ENCODE measurements around the gene BAG1. TPM values are rescaled to one million over a fixed set of nuclear protein-coding genes. Genes with fewer than 3 reads are reported as not detected.

Gene BAG1
- total and polyA plus RNA-seq, 2 of the 13 experiments (the other 11 are each of a cell fraction or from before 2014, with no cell fraction given), result 23.1 to 59.5 TPM

DNA sequence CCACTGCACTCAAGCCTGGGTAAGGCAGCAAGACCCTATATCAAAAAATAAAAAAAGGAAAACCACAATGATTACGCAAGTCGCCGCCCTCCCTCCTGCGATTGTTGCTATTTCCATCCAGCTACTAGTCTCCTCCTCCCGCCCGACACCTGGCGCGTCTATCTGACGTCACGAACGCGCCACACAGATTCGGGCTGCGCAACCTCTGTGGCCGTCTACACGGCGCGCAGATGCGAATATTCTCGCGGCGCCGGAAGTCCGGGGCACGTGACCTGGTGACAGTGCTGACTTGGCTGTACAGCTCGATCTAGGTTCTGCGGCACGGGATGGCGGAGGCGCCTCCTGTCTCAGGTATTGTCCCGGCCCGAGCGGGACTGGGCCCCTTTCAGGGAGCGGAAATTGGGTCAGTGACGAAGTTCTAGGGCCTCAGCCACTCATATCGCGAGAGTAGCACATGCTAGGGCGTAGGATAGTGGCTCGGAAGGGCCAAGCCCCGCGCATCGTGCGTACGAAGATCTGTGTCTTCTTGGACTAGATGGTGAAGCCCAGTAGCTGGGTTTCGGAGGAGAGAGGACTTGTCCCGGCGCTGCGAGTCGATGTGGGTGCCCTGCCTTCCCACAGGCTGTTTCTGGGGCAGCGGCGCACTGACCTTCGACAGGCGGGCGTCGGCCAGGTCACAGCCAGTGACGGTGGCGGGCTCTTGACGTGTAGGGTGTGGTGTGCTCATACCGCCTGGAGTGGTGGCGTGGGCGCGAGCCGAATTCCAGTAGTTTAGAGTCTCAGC, 25.9 kb upstream of the BAG1 start, which contains the start of gene NFX1 (continued):
- TF ChIP-seq ZSCAN25 (CRISPR knock-in tag; IDR thresholded peaks at IDR 0.05), result peak; percentile 80; the same call in 1 of the 2 replicates
- TF ChIP-seq, protein P1, sequence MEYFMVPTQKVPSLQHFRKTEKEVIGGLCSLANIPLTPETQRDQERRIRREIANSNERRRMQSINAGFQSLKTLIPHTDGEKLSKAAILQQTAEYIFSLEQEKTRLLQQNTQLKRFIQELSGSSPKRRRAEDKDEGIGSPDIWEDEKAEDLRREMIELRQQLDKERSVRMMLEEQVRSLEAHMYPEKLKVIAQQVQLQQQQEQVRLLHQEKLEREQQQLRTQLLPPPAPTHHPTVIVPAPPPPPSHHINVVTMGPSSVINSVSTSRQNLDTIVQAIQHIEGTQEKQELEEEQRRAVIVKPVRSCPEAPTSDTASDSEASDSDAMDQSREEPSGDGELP (IDR thresholded peaks at IDR 0.05; ENCODE audit: borderline replicate concordance, low read depth), result peak; percentile 44; the same call in 1 of the 2 replicates
- no peak for TF ChIP-seq ZNF34 (CRISPR knock-in tag; IDR thresholded peaks at IDR 0.05; ENCODE audit: borderline replicate concordance)
- no peak for TF ChIP-seq CBX2 (IDR thresholded peaks at IDR 0.05; ENCODE audit: low read depth, low read length)
- TF ChIP-seq CBX2 (CRISPR knock-in tag; IDR thresholded peaks at IDR 0.05; ENCODE audit: low read depth), result 0 out of 2 replicates have a peak, but pooled peaks have one; percentile 36
- peak; percentile 74; the same call in 1 of the 2 replicates for TF ChIP-seq ESRRA (CRISPR knock-in tag; IDR thresholded peaks at IDR 0.05; ENCODE audit: low read depth)
- peak; percentile 77; the same call in 1 of the 2 replicates for TF ChIP-seq ZNF724P (CRISPR knock-in tag; IDR thresholded peaks at IDR 0.05; ENCODE audit: borderline replicate concordance)
- peak; percentile 38; the same call in 1 of the 2 replicates for TF ChIP-seq RAD21 (CRISPR knock-in tag; IDR thresholded peaks at IDR 0.05)
- no peak for TF ChIP-seq CCAR2 (optimal IDR thresholded peaks at IDR 0.05; ENCODE audit: low read depth, low read length)
- TF ChIP-seq, protein P2, sequence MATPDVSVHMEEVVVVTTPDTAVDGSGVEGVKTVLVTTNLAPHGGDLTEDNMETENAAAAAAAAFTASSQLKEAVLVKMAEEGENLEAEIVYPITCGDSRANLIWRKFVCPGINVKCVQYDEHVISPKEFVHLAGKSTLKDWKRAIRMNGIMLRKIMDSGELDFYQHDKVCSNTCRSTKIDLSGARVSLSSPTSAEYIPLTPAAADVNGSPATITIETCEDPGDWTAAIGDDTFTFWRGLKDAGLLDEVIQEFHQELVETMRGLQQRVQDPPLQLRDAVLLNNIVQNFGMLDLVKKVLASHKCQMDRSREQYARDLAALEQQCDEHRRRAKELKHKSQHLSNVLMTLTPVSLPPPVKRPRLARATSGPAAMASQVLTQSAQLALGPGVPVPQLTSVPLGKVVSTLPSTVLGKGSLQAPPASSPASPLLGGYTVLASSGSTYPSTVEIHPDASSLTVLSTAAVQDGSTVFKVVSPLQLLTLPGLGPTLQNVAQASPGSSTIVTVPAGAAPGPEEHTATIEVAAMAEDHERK (CRISPR knock-in tag; IDR thresholded peaks at IDR 0.05; ENCODE audit: low read depth), result peak; percentile 51; the same call in 1 of the 2 replicates
- TF ChIP-seq, protein P3, sequence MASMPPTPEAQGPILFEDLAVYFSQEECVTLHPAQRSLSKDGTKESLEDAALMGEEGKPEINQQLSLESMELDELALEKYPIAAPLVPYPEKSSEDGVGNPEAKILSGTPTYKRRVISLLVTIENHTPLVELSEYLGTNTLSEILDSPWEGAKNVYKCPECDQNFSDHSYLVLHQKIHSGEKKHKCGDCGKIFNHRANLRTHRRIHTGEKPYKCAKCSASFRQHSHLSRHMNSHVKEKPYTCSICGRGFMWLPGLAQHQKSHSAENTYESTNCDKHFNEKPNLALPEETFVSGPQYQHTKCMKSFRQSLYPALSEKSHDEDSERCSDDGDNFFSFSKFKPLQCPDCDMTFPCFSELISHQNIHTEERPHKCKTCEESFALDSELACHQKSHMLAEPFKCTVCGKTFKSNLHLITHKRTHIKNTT (CRISPR knock-in tag; IDR thresholded peaks at IDR 0.05), result no peak
- TF ChIP-seq ZNF180 (CRISPR knock-in tag; IDR thresholded peaks at IDR 0.05; ENCODE audit: borderline replicate concordance, low read depth), result no peak
- peak; percentile 100 for TF ChIP-seq CREB1 (IDR thresholded peaks at IDR 0.05)
- TF ChIP-seq CREB1 (CRISPR knock-in tag; IDR thresholded peaks at IDR 0.05), result peak; percentile 99
- TF ChIP-seq NONO (IDR thresholded peaks at IDR 0.05), result no peak
- peak; percentile 96 for TF ChIP-seq NONO (CRISPR knock-in tag; conservative IDR thresholded peaks at IDR 0.05)
- TF ChIP-seq, protein P4, sequence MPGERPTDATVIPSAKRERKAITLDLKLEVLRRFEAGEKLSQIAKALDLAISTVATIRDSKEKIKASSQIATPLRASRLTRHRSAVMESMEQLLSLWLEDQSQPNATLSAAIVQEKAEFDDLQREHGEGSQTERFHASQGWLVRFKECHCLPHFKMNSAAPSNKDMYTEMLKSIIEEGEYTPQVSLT (CRISPR knock-in tag; IDR thresholded peaks at IDR 0.05; ENCODE audit: borderline replicate concordance, low read depth), result no peak
- TF ChIP-seq ZNF546 (CRISPR knock-in tag; conservative IDR thresholded peaks at IDR 0.05), result peak; percentile 84; the same call in 1 of the 2 replicates
- TF ChIP-seq CEBPG (CRISPR knock-in tag; IDR thresholded peaks at IDR 0.05), result peak; percentile 97
- TF ChIP-seq RFXANK (CRISPR knock-in tag; IDR thresholded peaks at IDR 0.05), result peak; percentile 71; the same call in 1 of the 2 replicates
- no peak for TF ChIP-seq SUZ12 (IDR thresholded peaks at IDR 0.05; ENCODE audit: low read depth, low read length)
- TF ChIP-seq, protein P5, sequence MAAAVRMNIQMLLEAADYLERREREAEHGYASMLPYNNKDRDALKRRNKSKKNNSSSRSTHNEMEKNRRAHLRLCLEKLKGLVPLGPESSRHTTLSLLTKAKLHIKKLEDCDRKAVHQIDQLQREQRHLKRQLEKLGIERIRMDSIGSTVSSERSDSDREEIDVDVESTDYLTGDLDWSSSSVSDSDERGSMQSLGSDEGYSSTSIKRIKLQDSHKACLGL (CRISPR knock-in tag; IDR thresholded peaks at IDR 0.05), result peak; percentile 99
- TF ChIP-seq, protein P6, sequence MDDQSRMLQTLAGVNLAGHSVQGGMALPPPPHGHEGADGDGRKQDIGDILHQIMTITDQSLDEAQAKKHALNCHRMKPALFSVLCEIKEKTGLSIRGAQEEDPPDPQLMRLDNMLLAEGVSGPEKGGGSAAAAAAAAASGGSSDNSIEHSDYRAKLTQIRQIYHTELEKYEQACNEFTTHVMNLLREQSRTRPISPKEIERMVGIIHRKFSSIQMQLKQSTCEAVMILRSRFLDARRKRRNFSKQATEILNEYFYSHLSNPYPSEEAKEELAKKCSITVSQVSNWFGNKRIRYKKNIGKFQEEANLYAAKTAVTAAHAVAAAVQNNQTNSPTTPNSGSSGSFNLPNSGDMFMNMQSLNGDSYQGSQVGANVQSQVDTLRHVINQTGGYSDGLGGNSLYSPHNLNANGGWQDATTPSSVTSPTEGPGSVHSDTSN (CRISPR knock-in tag; IDR thresholded peaks at IDR 0.05; ENCODE audit: borderline replicate concordance), result no peak
- peak; percentile 3 for TF ChIP-seq PTBP1 (IDR thresholded peaks at IDR 0.05; ENCODE audit: low read depth, low read length, poor library complexity, severe bottlenecking)
- TF ChIP-seq, protein P7, sequence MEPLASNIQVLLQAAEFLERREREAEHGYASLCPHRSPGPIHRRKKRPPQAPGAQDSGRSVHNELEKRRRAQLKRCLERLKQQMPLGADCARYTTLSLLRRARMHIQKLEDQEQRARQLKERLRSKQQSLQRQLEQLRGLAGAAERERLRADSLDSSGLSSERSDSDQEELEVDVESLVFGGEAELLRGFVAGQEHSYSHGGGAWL (CRISPR knock-in tag; IDR thresholded peaks at IDR 0.05), result peak; percentile 96

All from HepG2 (cell line).